Measurements from ENCODE around the gene SRL. TPM values are rescaled to one million over a fixed set of nuclear protein-coding genes. Genes with fewer than 3 reads are reported as not detected.

Gene SRL
- total RNA-seq, 6 experiments from 2014 or later: 0.18 to 0.62 (median 0.28) TPM

GRCh38 chr16:4264546-4264945 lies 22.7 kb upstream of the SRL start:
- no peak for TF ChIP-seq CTCF (IDR thresholded peaks at IDR 0.05)
- no peak for TF ChIP-seq POLR2A (IDR thresholded peaks at IDR 0.05)
- ATAC-seq (peak in 2 of 4 donors; percentile 14 to 24), DNase-seq (no peak)
- no peak overlapping the region for H3K27ac ChIP-seq
- no peaks in the 10 kb centered on the region for H3K4me1 ChIP-seq
- no peaks in the 10 kb centered on the region for H3K9me3 ChIP-seq
- H3K27me3 ChIP-seq: no peaks in the 10 kb centered on the region
- H3K36me3 ChIP-seq: peaks cover 0 to 10% (median 0%) of the 10 kb centered on the region in 4 donors
- WGBS (ENCODE audit: insufficient coverage, low coverage, low lambda C conversion rate, missing lambda C conversion rate): no CpG with 5 or more reads among the region's 5 CpGs
- H3K4me3 ChIP-seq: no peak overlapping the region
- intact Hi-C loops (cut with DNase I): loop anchor here in 1 of 2 donors (10.0 kb wide), 1 partner anchor 280 kb away; no protein-coding TSS in a partner anchor

DNA sequence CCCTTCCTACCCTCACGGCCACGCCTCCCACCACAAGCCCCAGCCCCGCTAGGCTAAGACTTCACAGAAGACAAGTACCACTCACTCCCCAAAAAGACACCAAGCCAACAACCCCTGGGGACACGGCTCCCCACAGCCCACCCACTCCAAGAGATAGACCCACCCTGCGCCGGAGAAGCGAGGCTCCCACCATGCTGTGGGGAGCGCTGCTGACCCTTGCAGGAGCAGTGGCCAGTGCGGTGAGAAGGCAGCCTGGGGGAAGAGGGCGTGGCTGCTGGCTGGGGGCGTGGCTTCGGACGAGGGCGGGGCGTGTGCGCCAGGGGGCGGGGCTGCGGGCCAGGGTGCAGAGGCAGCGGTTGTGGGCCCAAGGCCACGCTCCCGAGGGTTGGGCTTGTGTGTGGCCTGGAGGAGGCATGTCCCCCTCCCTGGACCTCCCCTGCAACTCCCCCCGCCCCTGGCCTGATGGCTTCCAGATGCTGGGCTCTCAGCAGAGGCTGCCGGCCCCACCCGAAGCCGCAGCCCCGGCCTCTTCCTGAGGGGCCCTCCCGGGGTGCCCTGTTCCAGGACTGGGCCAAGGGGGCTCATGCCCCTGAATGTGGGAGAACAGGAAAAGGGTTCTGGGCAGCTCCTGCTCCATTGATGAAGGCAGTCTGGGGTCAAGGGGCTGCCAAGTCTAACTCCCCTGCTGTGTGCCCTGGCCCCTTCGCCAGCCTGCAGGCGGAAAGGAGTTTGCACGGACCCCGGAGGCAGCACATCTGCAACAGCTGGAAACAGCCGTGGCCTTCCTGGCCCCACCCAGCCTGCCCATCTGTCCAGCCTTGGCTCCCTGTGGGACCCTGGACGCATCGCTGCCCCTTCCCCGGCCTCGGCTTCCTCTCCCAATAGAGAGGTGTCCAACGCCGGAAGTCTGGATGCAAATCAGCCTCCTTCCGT lies 21.9 kb upstream of the SRL start:
- peak; percentile 32 to 59 (median 59) for DNase-seq
- no peak overlapping the region for H3K4me3 ChIP-seq
- H3K4me1 ChIP-seq: no peaks in the 10 kb centered on the region

DNA sequence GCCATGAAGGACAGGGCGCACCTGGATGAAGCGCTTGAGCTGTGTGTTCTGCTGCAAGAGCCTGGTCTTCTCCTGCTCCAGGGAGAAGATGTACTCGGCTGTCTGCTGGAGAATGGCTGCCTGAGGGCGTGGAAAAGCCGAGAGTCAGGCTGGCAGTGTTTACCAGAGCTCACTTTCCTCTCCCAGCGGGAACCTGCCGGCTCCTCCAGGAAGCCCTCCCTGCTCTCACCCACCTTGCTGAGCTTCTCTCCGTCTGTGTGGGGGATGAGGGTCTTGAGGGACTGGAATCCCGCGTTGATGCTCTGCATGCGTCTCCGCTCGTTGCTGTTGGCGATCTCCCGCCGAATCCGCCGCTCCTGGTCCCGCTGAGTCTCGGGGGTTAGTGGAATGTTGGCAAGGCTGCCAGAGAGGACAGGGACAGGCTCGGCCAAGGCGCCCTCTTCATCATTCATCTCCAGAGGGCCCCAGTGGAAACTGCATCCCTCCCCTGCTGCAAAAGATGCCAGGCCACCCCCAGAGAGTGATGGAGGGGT lies 20.5 kb upstream of the SRL start:
- Histone ChIP-seq H3K27me3 (no peaks in the 10 kb centered on the region), H3K4me3 (no peak overlapping the region), H3K36me3 (peaks cover 0 to 12% (median 0%) of the 10 kb centered on the region in 4 donors), H3K4me1 (no peaks in the 10 kb centered on the region), H3K9me3 (no peaks in the 10 kb centered on the region), H3K27ac (no peak overlapping the region)
- no peak for TF ChIP-seq POLR2A (IDR thresholded peaks at IDR 0.05)
- no peak for TF ChIP-seq CTCF (IDR thresholded peaks at IDR 0.05)
- DNase-seq: no peak
- WGBS (ENCODE audit: insufficient coverage, low coverage, low lambda C conversion rate, missing lambda C conversion rate): 60% methylated on average over 1 of the region's 22 CpGs
- intact Hi-C loops (cut with DNase I): loop anchor here in 1 of 2 donors (10.0 kb wide), 1 partner anchor 278 kb away; no protein-coding TSS in a partner anchor
- ATAC-seq: no peak

More for the DNA sequence above, 21.9 kb upstream of the SRL start:
- no peak overlapping the region for H3K27ac ChIP-seq
- TF ChIP-seq CTCF (IDR thresholded peaks at IDR 0.05): no peak
- TF ChIP-seq POLR2A (IDR thresholded peaks at IDR 0.05): no peak
- intact Hi-C loops (cut with DNase I): loop anchor here in 1 of 2 donors (10.0 kb wide), 1 partner anchor 279 kb away; no protein-coding TSS in a partner anchor
- WGBS (ENCODE audit: insufficient coverage, low coverage, low lambda C conversion rate, missing lambda C conversion rate): 64% methylated on average over 5 of the region's 39 CpGs
- ATAC-seq: peak; percentile 55 to 66 (median 58)
- no peaks in the 10 kb centered on the region for H3K27me3 ChIP-seq
- peaks cover 0 to 12% (median 0%) of the 10 kb centered on the region in 4 donors for H3K36me3 ChIP-seq
- no peaks in the 10 kb centered on the region for H3K9me3 ChIP-seq

GRCh38 chr16:4261557-4262172 lies 19.8 kb upstream of the SRL start:
- DNase-seq: peak in 1 of 3 donors; percentile 28
- TF ChIP-seq CTCF (IDR thresholded peaks at IDR 0.05): peak; percentile 41 to 63 (median 48)
- TF ChIP-seq POLR2A (IDR thresholded peaks at IDR 0.05): no peak
- H3K9me3 ChIP-seq: no peaks in the 10 kb centered on the region
- no peak overlapping the region for H3K27ac ChIP-seq
- H3K4me1 ChIP-seq: no peaks in the 10 kb centered on the region
- H3K36me3 ChIP-seq: peaks cover 0 to 12% (median 0%) of the 10 kb centered on the region in 4 donors
- no peak overlapping the region for H3K4me3 ChIP-seq
- H3K27me3 ChIP-seq: no peaks in the 10 kb centered on the region
- 93% methylated on average over 2 of the region's 35 CpGs for WGBS (ENCODE audit: insufficient coverage, low coverage, low lambda C conversion rate, missing lambda C conversion rate)
- intact Hi-C loops (cut with DNase I): loop anchor here in 1 of 2 donors (10.0 kb wide), 1 partner anchor 277 kb away; no protein-coding TSS in a partner anchor
- peak; percentile 23 to 57 (median 42) for ATAC-seq
